Neural cell (in vitro differentiated cells): Measurements from ENCODE around the gene AQP4. TPM values are rescaled to one million over a fixed set of nuclear protein-coding genes. Genes with fewer than 3 reads are reported as not detected.

Experiments used
- H2AFZ ChIP-seq: fragments of 200-600, 300-800 bp; sonication (generic), shearing (Covaris generic); 2 replicates; pipeline ENCODE4 v1.6.0; 2014; ENCODE audit warnings: low read depth, mild to moderate bottlenecking, antibody characterized with exemption, low read length, moderate library complexity
- H3F3A ChIP-seq: fragments of 200-600 bp; shearing (Covaris generic); 2 replicates; pipeline ENCODE4 v1.6.1; 2016; ENCODE audit warnings: mild to moderate bottlenecking, moderate library complexity, mixed read lengths, antibody characterized with exemption, low read length; ENCODE audit not compliant: insufficient read depth, poor library complexity, severe bottlenecking
- H3K27ac ChIP-seq: fragments of 200-600, 300-800 bp; sonication (generic), shearing (Covaris generic); 2 replicates; pipeline ENCODE4 v1.5.1; 2014; ENCODE audit warnings: mild to moderate bottlenecking, low read length, moderate library complexity
- H3K27me3 ChIP-seq: fragments of 300-800, 200-600 bp; sonication (generic), shearing (Covaris generic); 2 replicates; pipeline ENCODE4 v1.6.0; 2014; ENCODE audit warnings: mild to moderate bottlenecking, low read depth, low read length, moderate library complexity; ENCODE audit not compliant: insufficient read depth
- H3K36me3 ChIP-seq: fragments of 300-800, 200-600 bp; sonication (generic), shearing (Covaris generic); 2 replicates; pipeline ENCODE4 v1.5.1; 2014; ENCODE audit warnings: mild to moderate bottlenecking, antibody characterized with exemption, low read length, moderate library complexity; ENCODE audit not compliant: insufficient read depth
- H3K4me2 ChIP-seq: fragments of 300-800, 200-600 bp; sonication (generic), shearing (Covaris generic); 2 replicates; pipeline ENCODE4 v1.6.0; 2014; ENCODE audit warnings: mild to moderate bottlenecking, low read length
- H3K4me3 ChIP-seq: fragments of 300-800, 200-600 bp; sonication (generic), shearing (Covaris generic); 2 replicates; pipeline ENCODE4 v1.5.1; 2014; ENCODE audit warnings: mild to moderate bottlenecking, low read length, moderate library complexity
- H3K79me2 ChIP-seq: fragments of 200-600 bp; shearing (Covaris generic); replicated peaks from 2 replicates; pipeline ENCODE4 v1.6.0; 2014; ENCODE audit warnings: mild to moderate bottlenecking, low read length, moderate library complexity; ENCODE audit not compliant: insufficient read depth
- H3K9ac ChIP-seq: fragments of 300-800, 200-600 bp; sonication (generic), shearing (Covaris generic); 2 replicates; pipeline ENCODE4 v1.6.1; 2016; ENCODE audit warnings: mild to moderate bottlenecking, low read length, mixed read lengths
- H3K9me2 ChIP-seq: fragments of 200-600 bp; shearing (Covaris generic); 2 replicates; pipeline ENCODE4 v1.6.1; 2016; ENCODE audit warnings: mild to moderate bottlenecking, low read length, mixed read lengths; ENCODE audit not compliant: insufficient read depth
- H3K9me3 ChIP-seq: fragments of 200-600, 300-800 bp; sonication (generic), shearing (Covaris generic); 2 replicates; pipeline ENCODE4 v1.6.1; 2016; ENCODE audit warnings: mild to moderate bottlenecking, mixed run types, low read length, moderate library complexity, mixed read lengths
- H4K20me1 ChIP-seq: fragments of 200-600 bp; shearing (Covaris generic); 2 replicates; pipeline ENCODE4 v1.6.1; 2016; ENCODE audit warnings: mild to moderate bottlenecking, mixed run types; ENCODE audit not compliant: insufficient read depth
- EP300 ChIP-seq: fragments of 450-650 bp; conservative IDR thresholded peaks from 2 replicates; pipeline ENCODE4 v1.6.1; 2014; ENCODE audit warnings: antibody characterized with exemption, mild to moderate bottlenecking, moderate library complexity; ENCODE audit not compliant: poor library complexity, severe bottlenecking
- EZH2 ChIP-seq: fragments of 200-600, 300-800 bp; shearing (Covaris generic), sonication (generic); IDR thresholded peaks from 2 replicates; pipeline ENCODE4 v1.6.1; 2014; ENCODE audit warnings: antibody characterized with exemption, low read length, borderline replicate concordance, mild to moderate bottlenecking; ENCODE audit not compliant: insufficient read depth, poor library complexity, severe bottlenecking
- MXI1 ChIP-seq: fragments of 450-650 bp; conservative IDR thresholded peaks from 2 replicates; pipeline ENCODE4 v1.6.1; 2014; ENCODE audit warnings: antibody characterized with exemption, mild to moderate bottlenecking; ENCODE audit not compliant: poor library complexity, severe bottlenecking
- POLR2AphosphoS5 ChIP-seq: IDR thresholded peaks from 2 replicates; pipeline ENCODE4 v1.6.1; 2012
- RAD21 ChIP-seq: fragments of 450-650 bp; conservative IDR thresholded peaks from 2 replicates; pipeline ENCODE4 v1.6.1; 2014; ENCODE audit warnings: antibody characterized with exemption, mild to moderate bottlenecking, moderate library complexity
- SMC3 ChIP-seq: fragments of 450-650 bp; conservative IDR thresholded peaks from 2 replicates; pipeline ENCODE4 v1.6.1; 2014; ENCODE audit warnings: antibody characterized with exemption, mild to moderate bottlenecking, moderate library complexity; ENCODE audit not compliant: poor library complexity
- TAF1 ChIP-seq: IDR thresholded peaks from 2 replicates; pipeline ENCODE4 v1.6.1; 2012; ENCODE audit warnings: low read depth
- polyA plus RNA-seq: library from polyadenylated mRNA; depleted of rRNA; stranded (reverse); fragments of >200 nt; gene quantifications from 2 replicates; pipeline ENCODE4 v1.2.3, GENCODE V29; 2014
- TF ChIP-seq, protein P1 (sequence below): IDR thresholded peaks from 2 replicates; pipeline ENCODE4 v1.6.1; 2012; ENCODE audit warnings: borderline replicate concordance
- TF ChIP-seq, protein P2 (sequence below): fragments of 450-650 bp; IDR thresholded peaks from 2 replicates; pipeline ENCODE4 v1.5.1; 2014; ENCODE audit warnings: antibody characterized with exemption, mild to moderate bottlenecking, moderate library complexity; ENCODE audit not compliant: poor library complexity, severe bottlenecking

AQP4 gene
- polyA plus RNA-seq, 1 donor from 2014 or later: 0.24 TPM

DNA sequence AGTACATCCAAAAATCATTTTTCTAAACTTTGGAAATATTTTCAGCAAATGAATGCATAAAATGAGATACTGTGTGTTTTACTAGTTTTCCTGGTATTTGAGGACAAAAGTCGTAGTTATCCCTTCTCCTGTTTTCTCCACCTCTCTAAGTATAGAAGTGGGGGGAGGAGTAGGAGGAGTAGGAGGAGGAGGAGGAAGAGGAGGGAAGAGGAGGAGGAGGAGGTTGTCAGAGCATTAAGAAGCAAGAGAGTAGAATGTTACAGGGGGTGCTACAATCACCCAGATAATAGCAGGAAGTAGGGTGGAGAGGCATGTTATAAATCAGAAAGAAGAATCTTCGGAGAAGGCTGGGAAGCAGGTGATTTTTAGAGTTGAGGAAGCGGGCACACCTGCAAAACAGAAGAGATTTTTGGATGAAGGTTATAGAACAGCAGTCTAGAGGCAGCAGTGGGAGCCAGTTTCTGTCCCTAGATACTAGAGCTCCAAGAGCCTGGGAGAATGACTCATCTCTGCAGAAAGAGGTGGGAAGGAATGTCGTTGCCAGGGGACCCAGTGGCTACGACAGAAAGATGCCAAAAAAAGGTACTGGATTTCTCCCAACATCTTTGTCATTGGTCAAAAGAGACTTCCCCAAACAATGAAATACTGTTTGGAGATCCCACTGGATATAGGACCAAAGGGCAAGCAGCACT is 44.2 kb upstream of the AQP4 start:
- Histone ChIP-seq H3K4me3 (no peak overlapping the region), H3K36me3 (no peaks in the 10 kb centered on the region), H3F3A (no peaks in the 10 kb centered on the region), H3K9me3 (no peaks in the 10 kb centered on the region), H3K27me3 (no peaks in the 10 kb centered on the region), H2AFZ (no peak overlapping the region), H3K9ac (no peak overlapping the region), H4K20me1 (no peaks in the 10 kb centered on the region), H3K9me2 (no peaks in the 10 kb centered on the region), H3K27ac (no peak overlapping the region), H3K79me2 (no peaks in the 10 kb centered on the region), H3K4me2 (no peak overlapping the region)
- TF ChIP-seq, protein P1, sequence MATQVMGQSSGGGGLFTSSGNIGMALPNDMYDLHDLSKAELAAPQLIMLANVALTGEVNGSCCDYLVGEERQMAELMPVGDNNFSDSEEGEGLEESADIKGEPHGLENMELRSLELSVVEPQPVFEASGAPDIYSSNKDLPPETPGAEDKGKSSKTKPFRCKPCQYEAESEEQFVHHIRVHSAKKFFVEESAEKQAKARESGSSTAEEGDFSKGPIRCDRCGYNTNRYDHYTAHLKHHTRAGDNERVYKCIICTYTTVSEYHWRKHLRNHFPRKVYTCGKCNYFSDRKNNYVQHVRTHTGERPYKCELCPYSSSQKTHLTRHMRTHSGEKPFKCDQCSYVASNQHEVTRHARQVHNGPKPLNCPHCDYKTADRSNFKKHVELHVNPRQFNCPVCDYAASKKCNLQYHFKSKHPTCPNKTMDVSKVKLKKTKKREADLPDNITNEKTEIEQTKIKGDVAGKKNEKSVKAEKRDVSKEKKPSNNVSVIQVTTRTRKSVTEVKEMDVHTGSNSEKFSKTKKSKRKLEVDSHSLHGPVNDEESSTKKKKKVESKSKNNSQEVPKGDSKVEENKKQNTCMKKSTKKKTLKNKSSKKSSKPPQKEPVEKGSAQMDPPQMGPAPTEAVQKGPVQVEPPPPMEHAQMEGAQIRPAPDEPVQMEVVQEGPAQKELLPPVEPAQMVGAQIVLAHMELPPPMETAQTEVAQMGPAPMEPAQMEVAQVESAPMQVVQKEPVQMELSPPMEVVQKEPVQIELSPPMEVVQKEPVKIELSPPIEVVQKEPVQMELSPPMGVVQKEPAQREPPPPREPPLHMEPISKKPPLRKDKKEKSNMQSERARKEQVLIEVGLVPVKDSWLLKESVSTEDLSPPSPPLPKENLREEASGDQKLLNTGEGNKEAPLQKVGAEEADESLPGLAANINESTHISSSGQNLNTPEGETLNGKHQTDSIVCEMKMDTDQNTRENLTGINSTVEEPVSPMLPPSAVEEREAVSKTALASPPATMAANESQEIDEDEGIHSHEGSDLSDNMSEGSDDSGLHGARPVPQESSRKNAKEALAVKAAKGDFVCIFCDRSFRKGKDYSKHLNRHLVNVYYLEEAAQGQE: no peak
- TF ChIP-seq POLR2AphosphoS5 (no peak), TAF1 (no peak), RAD21 (no peak), SMC3 (no peak), EP300 (no peak), MXI1 (no peak), EZH2 (no peak)
- TF ChIP-seq, protein P2, sequence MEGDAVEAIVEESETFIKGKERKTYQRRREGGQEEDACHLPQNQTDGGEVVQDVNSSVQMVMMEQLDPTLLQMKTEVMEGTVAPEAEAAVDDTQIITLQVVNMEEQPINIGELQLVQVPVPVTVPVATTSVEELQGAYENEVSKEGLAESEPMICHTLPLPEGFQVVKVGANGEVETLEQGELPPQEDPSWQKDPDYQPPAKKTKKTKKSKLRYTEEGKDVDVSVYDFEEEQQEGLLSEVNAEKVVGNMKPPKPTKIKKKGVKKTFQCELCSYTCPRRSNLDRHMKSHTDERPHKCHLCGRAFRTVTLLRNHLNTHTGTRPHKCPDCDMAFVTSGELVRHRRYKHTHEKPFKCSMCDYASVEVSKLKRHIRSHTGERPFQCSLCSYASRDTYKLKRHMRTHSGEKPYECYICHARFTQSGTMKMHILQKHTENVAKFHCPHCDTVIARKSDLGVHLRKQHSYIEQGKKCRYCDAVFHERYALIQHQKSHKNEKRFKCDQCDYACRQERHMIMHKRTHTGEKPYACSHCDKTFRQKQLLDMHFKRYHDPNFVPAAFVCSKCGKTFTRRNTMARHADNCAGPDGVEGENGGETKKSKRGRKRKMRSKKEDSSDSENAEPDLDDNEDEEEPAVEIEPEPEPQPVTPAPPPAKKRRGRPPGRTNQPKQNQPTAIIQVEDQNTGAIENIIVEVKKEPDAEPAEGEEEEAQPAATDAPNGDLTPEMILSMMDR: no peak

DNA sequence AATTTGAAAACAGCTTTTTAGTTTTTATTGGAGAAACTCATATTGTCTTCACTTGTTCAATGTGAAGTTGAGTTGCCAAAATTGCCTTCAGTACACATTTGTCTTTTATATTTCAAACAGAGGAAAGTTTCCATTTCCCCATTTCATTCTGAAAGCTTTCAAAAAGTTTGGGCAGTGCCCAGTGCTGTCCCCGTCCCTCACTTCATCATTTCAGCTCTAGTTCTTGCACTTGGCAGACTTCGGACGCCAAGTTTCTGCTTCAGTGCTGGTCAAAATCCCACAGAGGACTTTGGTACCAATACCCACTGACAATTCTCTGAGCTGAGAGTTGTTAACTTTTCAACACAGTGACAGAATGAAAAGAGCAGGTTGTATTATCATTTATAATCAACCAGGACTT is 43.4 kb upstream of the AQP4 start:
- H3K4me2 ChIP-seq: no peak overlapping the region
- TF ChIP-seq, protein P1: no peak
- no peak for TF ChIP-seq SMC3
- no peak for TF ChIP-seq EP300
- no peak overlapping the region for H3K9ac ChIP-seq
- no peaks in the 10 kb centered on the region for H3F3A ChIP-seq
- H3K9me2 ChIP-seq: no peaks in the 10 kb centered on the region
- H2AFZ ChIP-seq: no peak overlapping the region
- no peak overlapping the region for H3K4me3 ChIP-seq
- no peaks in the 10 kb centered on the region for H3K27me3 ChIP-seq
- H3K27ac ChIP-seq: no peak overlapping the region
- H3K79me2 ChIP-seq: no peaks in the 10 kb centered on the region
- no peaks in the 10 kb centered on the region for H3K36me3 ChIP-seq
- H4K20me1 ChIP-seq: no peaks in the 10 kb centered on the region
- H3K9me3 ChIP-seq: no peaks in the 10 kb centered on the region
